BJ (cell line): ENCODE results near the gene ZNF644. TPM values are rescaled to one million over a fixed set of nuclear protein-coding genes. Genes with fewer than 3 reads are reported as not detected.

Experiments used
- CTCF ChIA-PET: fragments of 350-600 bp; formaldehyde crosslinking; extraction: SDS; loops from one replicate; lab custom pipeline; 2021; ENCODE audit warnings: antibody characterized with exemption, inconsistent platforms; lab: Yijun Ruan, JAX
- POLR2A ChIA-PET: fragments of 300-600 bp; sonication (Branson Sonifier 250); formaldehyde crosslinking; extraction: SDS; loops from one replicate; lab custom pipeline; 2021; ENCODE audit warnings: antibody characterized with exemption; lab: Charles Lee
- DNase-seq: peaks from one replicate; pipeline ENCODE4 v3.0.0-alpha.2; 2011; ENCODE audit warnings: low read depth
- H3K27me3 ChIP-seq: 2 replicates; pipeline ENCODE4 v1.6.0; 2011; ENCODE audit warnings: low read length; ENCODE audit not compliant: control insufficient read depth, insufficient read depth
- H3K36me3 ChIP-seq: 2 replicates; pipeline ENCODE4 v1.5.1; 2011; ENCODE audit warnings: low read length; ENCODE audit not compliant: control insufficient read depth, insufficient read depth
- H3K4me3 ChIP-seq: 2 replicates; pipeline ENCODE4 v1.5.1; 2011; ENCODE audit warnings: low read depth, mild to moderate bottlenecking, control low read depth, low read length
- polyA plus RNA-seq: library from polyadenylated mRNA; depleted of rRNA; stranded (reverse); fragments of >200 nt; gene quantifications from 2 replicates; pipeline ENCODE4 v1.2.3, GENCODE V29; 2011
- TF ChIP-seq, protein P1 (sequence below): IDR thresholded peaks from 2 replicates; pipeline ENCODE4 v1.5.1; 2011; ENCODE audit warnings: low read depth, mild to moderate bottlenecking, control low read depth, inconsistent platforms, low read length, moderate library complexity; ENCODE audit not compliant: insufficient read depth

Gene ZNF644
- polyA plus RNA-seq, 1 experiment: 7.3 TPM

DNA sequence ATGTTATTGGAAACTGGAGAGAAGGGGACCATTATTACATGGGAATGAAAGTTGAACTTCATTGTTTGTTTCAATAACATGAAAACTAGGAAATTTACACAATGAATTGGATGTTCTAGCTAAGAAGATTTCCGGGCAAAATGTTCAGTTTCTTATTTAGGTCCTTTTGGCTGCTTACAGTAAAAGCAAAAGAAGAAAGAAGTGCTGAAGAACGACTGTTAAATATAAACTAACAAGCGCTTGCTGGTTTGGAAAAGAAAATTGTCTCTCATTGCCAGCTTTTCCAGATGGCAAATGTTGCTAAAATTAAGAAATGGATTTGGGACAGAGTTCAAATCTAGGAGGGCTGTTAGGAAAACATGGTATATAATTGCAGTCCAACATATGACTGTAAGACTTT is 139.6 kb downstream of the ZNF644 start:
- no peaks in the 10 kb centered on the region for H3K27me3 ChIP-seq
- CTCF ChIA-PET: no interaction called here
- DNase-seq: no peak
- no peak overlapping the region for H3K4me3 ChIP-seq
- TF ChIP-seq, protein P1, sequence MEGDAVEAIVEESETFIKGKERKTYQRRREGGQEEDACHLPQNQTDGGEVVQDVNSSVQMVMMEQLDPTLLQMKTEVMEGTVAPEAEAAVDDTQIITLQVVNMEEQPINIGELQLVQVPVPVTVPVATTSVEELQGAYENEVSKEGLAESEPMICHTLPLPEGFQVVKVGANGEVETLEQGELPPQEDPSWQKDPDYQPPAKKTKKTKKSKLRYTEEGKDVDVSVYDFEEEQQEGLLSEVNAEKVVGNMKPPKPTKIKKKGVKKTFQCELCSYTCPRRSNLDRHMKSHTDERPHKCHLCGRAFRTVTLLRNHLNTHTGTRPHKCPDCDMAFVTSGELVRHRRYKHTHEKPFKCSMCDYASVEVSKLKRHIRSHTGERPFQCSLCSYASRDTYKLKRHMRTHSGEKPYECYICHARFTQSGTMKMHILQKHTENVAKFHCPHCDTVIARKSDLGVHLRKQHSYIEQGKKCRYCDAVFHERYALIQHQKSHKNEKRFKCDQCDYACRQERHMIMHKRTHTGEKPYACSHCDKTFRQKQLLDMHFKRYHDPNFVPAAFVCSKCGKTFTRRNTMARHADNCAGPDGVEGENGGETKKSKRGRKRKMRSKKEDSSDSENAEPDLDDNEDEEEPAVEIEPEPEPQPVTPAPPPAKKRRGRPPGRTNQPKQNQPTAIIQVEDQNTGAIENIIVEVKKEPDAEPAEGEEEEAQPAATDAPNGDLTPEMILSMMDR: no peak
- POLR2A ChIA-PET: no interaction called here
- H3K36me3 ChIP-seq: no peaks in the 10 kb centered on the region

DNA sequence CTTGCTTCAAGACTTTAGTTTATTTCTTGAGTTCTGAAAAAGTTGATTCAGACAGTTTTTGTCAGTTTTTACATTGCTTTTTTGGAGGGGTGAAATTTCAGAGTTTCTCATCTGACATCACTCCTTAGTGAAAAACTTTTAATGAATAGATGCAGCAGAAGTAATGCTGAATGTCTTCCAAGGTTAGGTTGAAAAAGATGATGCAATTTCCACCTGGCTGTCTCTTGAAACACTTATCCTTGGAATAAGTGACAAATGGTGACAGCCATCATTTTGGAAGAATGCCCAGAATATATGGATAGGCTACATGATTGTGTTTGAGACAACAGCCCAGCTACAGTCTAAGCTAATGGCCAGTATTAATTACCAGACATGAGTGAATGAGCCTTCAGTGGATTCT is 140.8 kb downstream of the ZNF644 start:
- H3K4me3 ChIP-seq: no peak overlapping the region
- POLR2A ChIA-PET: no interaction called here
- H3K27me3 ChIP-seq: no peaks in the 10 kb centered on the region
- TF ChIP-seq, protein P1: no peak
- H3K36me3 ChIP-seq: no peaks in the 10 kb centered on the region
- CTCF ChIA-PET: no interaction called here
- no peak for DNase-seq

DNA sequence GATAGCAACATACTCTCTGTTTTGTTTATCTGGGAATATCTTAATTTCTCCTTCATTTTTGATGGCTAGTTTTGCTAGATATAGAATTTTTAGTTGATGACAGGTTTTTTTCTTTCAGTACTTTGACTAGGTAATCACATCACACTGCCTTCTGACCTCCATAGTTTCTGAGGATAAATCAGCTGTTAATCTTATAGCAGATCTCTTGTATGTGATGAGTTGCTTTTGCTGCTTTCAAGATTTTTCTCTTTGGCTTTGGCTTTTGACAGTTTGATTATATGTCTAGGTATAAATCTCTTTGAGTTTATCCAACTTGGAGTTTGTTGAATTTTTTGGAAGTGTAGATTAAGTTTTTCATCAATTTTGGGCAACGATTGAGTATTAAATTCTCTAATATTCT is 142.6 kb downstream of the ZNF644 start:
- ChIA-PET POLR2A (no interaction called here), CTCF (no interaction called here)
- TF ChIP-seq, protein P1: no peak
- H3K36me3 ChIP-seq: no peaks in the 10 kb centered on the region
- H3K27me3 ChIP-seq: no peaks in the 10 kb centered on the region
- no peak overlapping the region for H3K4me3 ChIP-seq
- DNase-seq: no peak

DNA sequence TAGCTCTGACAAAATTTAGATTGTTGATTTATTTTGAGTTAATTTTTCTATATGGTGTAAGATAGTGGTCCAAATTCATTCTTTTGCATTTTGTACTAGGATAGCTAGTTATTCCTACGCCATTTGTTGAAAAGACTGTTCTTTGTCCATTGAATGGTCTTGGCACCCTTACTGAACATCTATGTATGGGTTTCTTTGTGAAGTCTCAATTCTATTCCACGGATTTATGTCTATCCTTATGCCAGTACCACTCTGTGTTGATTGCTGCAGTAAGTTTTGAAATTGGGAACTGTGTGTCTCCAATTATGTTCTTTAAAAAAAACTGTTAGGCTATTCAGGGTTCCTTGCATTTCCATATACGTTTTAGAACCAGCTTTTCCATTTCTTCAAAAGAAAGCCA is 145.7 kb downstream of the ZNF644 start:
- ChIA-PET POLR2A (no interaction called here), CTCF (interaction anchor here (0.6 kb wide), 1 partner anchor 35 kb away, joined by 5 read pairs; no protein-coding TSS in a partner anchor)
- H3K27me3 ChIP-seq: no peaks in the 10 kb centered on the region
- H3K36me3 ChIP-seq: no peaks in the 10 kb centered on the region
- no peak for DNase-seq
- H3K4me3 ChIP-seq: no peak overlapping the region
- TF ChIP-seq, protein P1: no peak
